ENCODE measurements around the gene THSD4.

DNA sequence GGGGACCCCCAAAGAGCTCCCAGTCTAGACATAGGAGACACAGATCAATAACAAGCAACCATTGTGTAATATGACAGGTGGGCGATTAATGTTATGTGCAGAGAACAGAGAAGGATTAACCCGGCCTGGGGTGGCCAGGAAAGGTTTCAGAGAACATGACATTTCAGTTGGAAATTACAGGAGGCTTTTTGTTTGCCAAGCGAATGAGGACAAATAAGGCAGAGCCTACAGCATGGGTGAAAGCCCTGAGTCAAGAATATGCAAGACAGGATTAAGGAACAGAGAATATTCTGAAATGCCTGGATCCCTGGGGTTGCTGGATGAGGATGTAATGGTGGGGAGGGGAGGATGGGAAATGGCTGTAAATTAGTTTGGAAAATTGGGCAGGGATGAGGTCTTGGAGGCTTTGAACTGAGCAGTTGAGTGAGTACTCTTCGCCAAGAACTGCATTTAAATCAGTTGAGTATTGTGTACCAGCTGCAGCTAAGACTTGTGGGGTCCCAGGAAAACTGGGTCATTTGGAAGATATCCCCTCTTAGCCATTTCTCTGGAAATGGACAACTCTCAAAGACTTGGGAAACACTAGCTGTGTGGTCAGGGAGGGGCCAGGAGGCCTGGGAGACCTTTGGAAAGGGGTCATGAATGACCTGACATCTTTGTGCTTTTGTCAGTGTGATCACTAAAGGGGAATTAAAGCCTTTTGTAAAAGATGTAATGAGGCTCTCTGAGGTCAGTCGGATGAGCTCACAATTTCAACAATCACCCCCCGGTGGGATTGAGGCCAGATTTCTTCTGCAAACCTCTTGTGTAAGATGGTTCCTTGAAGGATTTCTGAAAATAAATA, 496.5 kb downstream of the THSD4 start:
- TF ChIP-seq, protein P1, sequence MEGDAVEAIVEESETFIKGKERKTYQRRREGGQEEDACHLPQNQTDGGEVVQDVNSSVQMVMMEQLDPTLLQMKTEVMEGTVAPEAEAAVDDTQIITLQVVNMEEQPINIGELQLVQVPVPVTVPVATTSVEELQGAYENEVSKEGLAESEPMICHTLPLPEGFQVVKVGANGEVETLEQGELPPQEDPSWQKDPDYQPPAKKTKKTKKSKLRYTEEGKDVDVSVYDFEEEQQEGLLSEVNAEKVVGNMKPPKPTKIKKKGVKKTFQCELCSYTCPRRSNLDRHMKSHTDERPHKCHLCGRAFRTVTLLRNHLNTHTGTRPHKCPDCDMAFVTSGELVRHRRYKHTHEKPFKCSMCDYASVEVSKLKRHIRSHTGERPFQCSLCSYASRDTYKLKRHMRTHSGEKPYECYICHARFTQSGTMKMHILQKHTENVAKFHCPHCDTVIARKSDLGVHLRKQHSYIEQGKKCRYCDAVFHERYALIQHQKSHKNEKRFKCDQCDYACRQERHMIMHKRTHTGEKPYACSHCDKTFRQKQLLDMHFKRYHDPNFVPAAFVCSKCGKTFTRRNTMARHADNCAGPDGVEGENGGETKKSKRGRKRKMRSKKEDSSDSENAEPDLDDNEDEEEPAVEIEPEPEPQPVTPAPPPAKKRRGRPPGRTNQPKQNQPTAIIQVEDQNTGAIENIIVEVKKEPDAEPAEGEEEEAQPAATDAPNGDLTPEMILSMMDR (conservative IDR thresholded peaks at IDR 0.05 in 1 of 2, IDR thresholded peaks at IDR 0.05 in 1 of 2; ENCODE audit: extremely low read depth in 1 of 2, insufficient read depth in 1 of 2, low read depth in 1 of 2, low read length in 2 of 2) = no peak
- TF ChIP-seq EZH2 (IDR thresholded peaks at IDR 0.05; ENCODE audit: borderline replicate concordance, low read length) = no peak
